Endothelial cell of umbilical vein (primary cell): ENCODE results near the gene ERCC4. TPM values are rescaled to one million over a fixed set of nuclear protein-coding genes. Genes with fewer than 3 reads are reported as not detected.

ENCODE experiments used
- BruUV-seq: library from RNA; stranded (reverse); fragments of 400-500 nt; replicated peaks from 2 replicates; lab custom pipeline; 2021; lab: Mats Ljungman, UMichigan
- CTCF ChIA-PET: fragments of 300-600, 350-600 bp; sonication (Branson Sonifier 250); formaldehyde crosslinking; loops from one replicate; lab custom pipeline; 2021; ENCODE audit warnings: antibody characterized with exemption, inconsistent platforms; lab: Charles Lee
- POLR2A ChIA-PET: fragments of 300-600, 350-600 bp; sonication (Branson Sonifier 250); formaldehyde crosslinking; loops from one replicate; lab custom pipeline; 2021; ENCODE audit warnings: antibody characterized with exemption, inconsistent platforms; lab: Charles Lee
- DNase-seq: peaks from one replicate; pipeline ENCODE4 v3.0.0-alpha.2; 2011; ENCODE audit warnings: low read depth, low spot score
- FAIRE-seq: peaks from 2 replicates; lab custom pipeline; 2011; peaks lifted over from hg19 to GRCh38; lab: Jason Lieb, UNC
- H2AFZ ChIP-seq: 2 replicates; pipeline ENCODE4 v1.6.0; 2012; ENCODE audit warnings: low read depth, low read length, control low read depth, inconsistent platforms
- H3K27ac ChIP-seq: 2 replicates; pipeline ENCODE4 v1.5.1; 2011; ENCODE audit warnings: low read depth, mild to moderate bottlenecking, control low read depth, low read length, moderate library complexity; ENCODE audit not compliant: insufficient read depth
- H3K27me3 ChIP-seq, 2 experiments: 2 replicates each; pipeline versions ENCODE4 v1.6.0 to v1.6.1; 2011; ENCODE audit warnings: low read length in 2 of 2, mixed read lengths in 1 of 2; ENCODE audit not compliant: control insufficient read depth in 2 of 2, insufficient read depth in 2 of 2
- H3K36me3 ChIP-seq, 2 experiments: 2 replicates in 1 of 2; 3 replicates in 1 of 2; pipeline ENCODE4 v1.5.1; 2011; ENCODE audit warnings: low read length in 2 of 2, mild to moderate bottlenecking in 1 of 2, moderate library complexity in 1 of 2; ENCODE audit not compliant: control insufficient read depth in 2 of 2, insufficient read depth in 2 of 2; ENCODE audit errors: extremely low read depth in 1 of 2
- H3K4me1 ChIP-seq: 3 replicates; pipeline ENCODE4 v1.5.1; 2011; ENCODE audit warnings: mild to moderate bottlenecking, low read length; ENCODE audit not compliant: control insufficient read depth, insufficient read depth; ENCODE audit errors: extremely low read depth
- H3K4me2 ChIP-seq: 2 replicates; pipeline ENCODE4 v1.6.1; 2011; ENCODE audit warnings: low read length, control low read depth, mixed read lengths; ENCODE audit not compliant: insufficient read depth
- H3K4me3 ChIP-seq, 3 experiments: fragments of 200-600 bp in 1 of 3; sonication (generic), shearing (Covaris generic) in 1 of 3; replicated peaks in 1 of 3; 2 replicates each; pipeline ENCODE4 v1.5.1; 2011 to 2016; ENCODE audit warnings: control low read depth in 3 of 3, low read length in 3 of 3, mild to moderate bottlenecking in 2 of 3, inconsistent platforms in 1 of 3, low read depth in 1 of 3, moderate library complexity in 1 of 3; ENCODE audit not compliant: insufficient read depth in 1 of 3
- H3K79me2 ChIP-seq: 2 replicates; pipeline ENCODE4 v1.6.0; 2012; ENCODE audit warnings: low read length, inconsistent platforms; ENCODE audit not compliant: control insufficient read depth, insufficient read depth
- H3K9ac ChIP-seq: replicated peaks from 2 replicates; pipeline ENCODE3; 2011; ENCODE audit warnings: low read length, control low read depth; ENCODE audit not compliant: insufficient read depth; ENCODE audit errors: extremely low read depth
- H3K9me1 ChIP-seq: replicated peaks from 3 replicates; pipeline ENCODE4 v1.6.0; 2011; ENCODE audit warnings: mild to moderate bottlenecking, low read length; ENCODE audit not compliant: control insufficient read depth, insufficient read depth; ENCODE audit errors: extremely low read depth
- H3K9me3 ChIP-seq: replicated peaks from 2 replicates; pipeline ENCODE4 v1.5.1; 2012; ENCODE audit warnings: low read length, inconsistent platforms; ENCODE audit not compliant: control insufficient read depth, insufficient read depth
- H4K20me1 ChIP-seq: replicated peaks from 2 replicates; pipeline ENCODE3; 2011; ENCODE audit warnings: mild to moderate bottlenecking, low read length; ENCODE audit not compliant: control insufficient read depth, insufficient read depth; ENCODE audit errors: extremely low read depth
- CTCF ChIP-seq, 2 donors: IDR thresholded peaks; 1 replicate in 1 of 2; 2 replicates in 1 of 2; pipeline ENCODE4 v1.5.1; 2011; ENCODE audit warnings: low read length in 2 of 2, mild to moderate bottlenecking in 2 of 2, moderate library complexity in 2 of 2, control low read depth in 1 of 2, inconsistent platforms in 1 of 2, low read depth in 1 of 2; ENCODE audit not compliant: insufficient read depth in 1 of 2; ENCODE audit errors: extremely low read depth in 1 of 2
- FOS ChIP-seq: IDR thresholded peaks from 2 replicates; pipeline ENCODE4 v1.6.1; 2011; ENCODE audit warnings: mild to moderate bottlenecking, low read length, moderate library complexity, borderline replicate concordance; ENCODE audit not compliant: insufficient read depth
- GATA2 ChIP-seq: IDR thresholded peaks from 2 replicates; pipeline ENCODE4 v1.7.0; 2011; ENCODE audit warnings: low read depth, mild to moderate bottlenecking, moderate library complexity, mixed read lengths, low read length; ENCODE audit not compliant: insufficient read length, insufficient read depth
- JUN ChIP-seq: IDR thresholded peaks from 2 replicates; pipeline ENCODE4 v1.6.1; 2011; ENCODE audit warnings: borderline replicate concordance, low read depth; ENCODE audit not compliant: insufficient read length, insufficient read depth
- POLR2A ChIP-seq: IDR thresholded peaks from 2 replicates; pipeline ENCODE4 v1.6.1; 2012; ENCODE audit warnings: low read depth, mild to moderate bottlenecking, control low read depth, low read length
- POLR2AphosphoS5 ChIP-seq: IDR thresholded peaks from 2 replicates; pipeline ENCODE4 v1.6.1; 2012; ENCODE audit warnings: low read depth, mild to moderate bottlenecking, control low read depth, low read length, moderate library complexity; ENCODE audit not compliant: insufficient read depth
- dilution Hi-C: fragments of 300-500 bp; cut with MboI; formaldehyde crosslinking; loops from one replicate; pipeline ENCODE4 v1.15.0; 2019; ENCODE audit warnings: low sequenced_read_pairs; ENCODE audit not compliant: extremely low pct_ligation_motif_present
- intact Hi-C: fragments of 100-400 bp; cut with micrococcal nuclease; formaldehyde crosslinking; loops from one replicate; pipeline ENCODE4 v1.10.0; 2022
- polyA plus RNA-seq, 4 experiments: library from polyadenylated mRNA; depleted of rRNA in 3 of 4; stranded (reverse) in 3 of 4; unstranded in 1 of 4; fragments of >200 nt; gene quantifications; 2 replicates each; pipeline versions ENCODE4 v1.2.1 to v1.2.3, GENCODE V29; 2011 to 2012; ENCODE audit warnings: missing spikeins in 1 of 4
- total RNA-seq: library from RNA; stranded (reverse); gene quantifications from 2 replicates; pipeline ENCODE4 v1.2.3, GENCODE V29; 2021

The ERCC4 gene
- total and polyA plus RNA-seq, 2 donors (not counting 3 experiments of a cell fraction or from before 2014, with no cell fraction given) = 4.9 to 17.1 TPM

DNA sequence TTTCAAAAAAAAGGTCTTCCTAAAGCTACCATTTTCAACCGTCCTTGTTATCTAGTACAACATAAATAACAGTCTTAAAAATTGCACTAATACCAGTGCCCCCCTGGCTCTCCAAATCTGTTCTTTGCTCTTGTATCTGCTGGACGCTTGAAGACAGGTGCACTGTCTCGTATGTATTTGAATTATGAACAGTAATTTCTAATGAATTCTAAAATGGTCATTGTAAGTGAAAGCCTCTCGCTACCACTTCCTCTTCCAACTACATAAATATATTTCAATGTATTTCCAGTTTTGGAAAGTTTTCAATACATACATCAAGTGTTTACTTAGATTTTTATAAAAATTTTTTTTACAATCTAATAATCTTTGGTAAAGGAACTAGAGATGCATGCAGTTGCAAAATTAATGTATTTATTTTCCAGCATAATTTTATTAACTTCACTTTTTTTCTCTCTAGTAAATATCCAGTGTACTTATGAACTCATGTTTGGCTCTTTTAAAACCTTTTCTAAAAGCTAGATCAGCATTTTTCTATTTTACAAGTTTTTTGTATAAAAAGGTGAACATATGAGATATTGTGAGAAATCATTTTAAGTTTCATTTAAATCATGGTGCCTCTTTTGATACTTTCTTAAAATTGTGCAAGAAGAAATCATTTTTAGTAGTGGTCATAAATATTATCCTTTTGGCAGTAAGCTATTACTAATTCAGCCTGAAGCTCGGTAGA is 31.0 kb downstream of the ERCC4 start:
- intact Hi-C loops = loop anchor here (10.0 kb wide), 1 partner anchor 334 kb away; no protein-coding TSS in a partner anchor
- Histone ChIP-seq H3K4me3 (no peak overlapping the region), H3K9ac (no peak overlapping the region), H4K20me1 (no peaks in the 10 kb centered on the region), H3K27ac (no peak overlapping the region), H3K36me3 (peaks cover 0 to 13% of the 10 kb centered on the region in 2 experiments), H2AFZ (no peak overlapping the region), H3K27me3 (no peaks in the 10 kb centered on the region), H3K4me2 (no peak overlapping the region), H3K9me1 (no peaks in the 10 kb centered on the region), H3K9me3 (no peaks in the 10 kb centered on the region), H3K4me1 (no peaks in the 10 kb centered on the region), H3K79me2 (no peaks in the 10 kb centered on the region)
- TF ChIP-seq CTCF (IDR thresholded peaks at IDR 0.05; ENCODE audit: extremely low read depth in 1 of 2, insufficient read depth in 1 of 2, low read depth in 1 of 2, low read length in 2 of 2) (no peak), FOS (no peak), POLR2AphosphoS5 (no peak), JUN (no peak), GATA2 (no peak), POLR2A (no peak)
- ChIA-PET POLR2A (no interaction called here), CTCF (interaction anchor here (0.9 to 1.1 kb wide), 2 partner anchors 28 to 107 kb away, joined by 3 to 4 read pairs; no protein-coding TSS in a partner anchor)
- FAIRE-seq (no peak), DNase-seq (no peak)
- dilution Hi-C loops = no loop called here
- no TSS peak for BruUV-seq
